A549 (cell line): Measurements from ENCODE around the gene LRGUK. TPM values are rescaled to one million over a fixed set of nuclear protein-coding genes. Genes with fewer than 3 reads are reported as not detected.
A peak's percentile ranks its signal among the peaks of the same experiment; 100 is the strongest.

ENCODE experiments used
- BCL3 ChIP-seq: fragments of >200 bp; sonication (Bioruptor Twin); formaldehyde crosslinking; IDR thresholded peaks from 3 replicates; pipeline ENCODE4 v1.6.1; 2016
- CBX2 ChIP-seq: fragments of 200-600 bp; sonication (generic); IDR thresholded peaks from 2 replicates; pipeline ENCODE4 v1.6.1; 2016; ENCODE audit warnings: low read depth, mild to moderate bottlenecking, borderline replicate concordance
- CBX8 ChIP-seq: fragments of 200-600 bp; sonication (generic); IDR thresholded peaks from 2 replicates; pipeline ENCODE4 v1.6.1; 2016
- CEBPB ChIP-seq, 2 experiments: fragments of >200 bp in 1 of 2; sonication (Bioruptor Twin) in 1 of 2; formaldehyde crosslinking in 1 of 2; IDR thresholded peaks; 2 replicates each; pipeline ENCODE4 v1.6.1; 2012 to 2016
- EHMT2 ChIP-seq: fragments of 200-600 bp; sonication (generic); IDR thresholded peaks from 2 replicates; pipeline ENCODE4 v1.6.1; 2016; ENCODE audit warnings: antibody characterized with exemption, low read depth, mild to moderate bottlenecking, moderate library complexity
- ELK1 ChIP-seq: fragments of 150-350 bp; IDR thresholded peaks from 2 replicates; pipeline ENCODE4 v1.6.1; 2014; ENCODE audit warnings: low read depth, mild to moderate bottlenecking, low read length
- EP300 ChIP-seq, 2 experiments: fragments of >200 bp; sonication (Bioruptor Twin); formaldehyde crosslinking; IDR thresholded peaks; 2 replicates in 1 of 2; 3 replicates in 1 of 2; pipeline ENCODE4 v1.6.1; 2016 to 2017
- ESRRA ChIP-seq: fragments of 150-350 bp; IDR thresholded peaks from 2 replicates; pipeline ENCODE4 v1.6.1; 2014; ENCODE audit warnings: mild to moderate bottlenecking, low read length, borderline replicate concordance
- FOSB ChIP-seq: fragments of 250-450 bp; sonication (Bioruptor Pico); IDR thresholded peaks from 2 replicates; pipeline ENCODE4 v1.5.0; 2020; ENCODE audit warnings: mild to moderate bottlenecking, moderate library complexity
- HDAC2 ChIP-seq: fragments of 200-600 bp; sonication (generic); IDR thresholded peaks from 2 replicates; pipeline ENCODE4 v1.6.1; 2016
- HEYL ChIP-seq: fragments of 250-450 bp; sonication (Bioruptor Pico); IDR thresholded peaks from 2 replicates; pipeline ENCODE4 v1.8.0; 2021; ENCODE audit warnings: mild to moderate bottlenecking, moderate library complexity
- HOXA7 ChIP-seq: fragments of 250-450 bp; sonication (Bioruptor Pico); IDR thresholded peaks from 2 replicates; pipeline ENCODE4 v1.5.0; 2020; ENCODE audit warnings: mild to moderate bottlenecking, moderate library complexity
- JUN ChIP-seq, 2 experiments: fragments of >200 bp; sonication (Bioruptor Twin); formaldehyde crosslinking; IDR thresholded peaks; 2 replicates in 1 of 2; 3 replicates in 1 of 2; pipeline ENCODE4 v1.6.1; 2016 to 2017
- KDM1A ChIP-seq: fragments of 200-600 bp; sonication (generic); IDR thresholded peaks from 2 replicates; pipeline ENCODE4 v1.6.1; 2016; ENCODE audit warnings: low read depth, mild to moderate bottlenecking
- KDM5A ChIP-seq: fragments of 200-600 bp; sonication (generic); IDR thresholded peaks from 2 replicates; pipeline ENCODE4 v1.6.1; 2016; ENCODE audit warnings: antibody characterized with exemption, mild to moderate bottlenecking
- MAX ChIP-seq: IDR thresholded peaks from 2 replicates; pipeline ENCODE4 v1.6.1; 2012
- PBX3 ChIP-seq: IDR thresholded peaks from 2 replicates; pipeline ENCODE4 v1.6.1; 2012
- PHF8 ChIP-seq: fragments of 200-600 bp; sonication (generic); IDR thresholded peaks from 2 replicates; pipeline ENCODE4 v1.6.1; 2016; ENCODE audit warnings: low read depth, mild to moderate bottlenecking, antibody characterized with exemption, moderate library complexity, borderline replicate concordance
- POLR2AphosphoS2 ChIP-seq: conservative IDR thresholded peaks from 2 replicates; pipeline ENCODE4 v1.6.1; 2012; ENCODE audit warnings: low read length, improper control_type of control experiment, inconsistent platforms
- RAD21 ChIP-seq, 2 experiments: fragments of >200 bp in 1 of 2; sonication (Bioruptor Twin) in 1 of 2; formaldehyde crosslinking in 1 of 2; IDR thresholded peaks in 1 of 2; conservative IDR thresholded peaks in 1 of 2; 2 replicates in 1 of 2; 3 replicates in 1 of 2; pipeline ENCODE4 v1.6.1; 2012 to 2018; ENCODE audit warnings: inconsistent platforms in 1 of 2
- REST ChIP-seq: fragments of 200-600 bp; sonication (generic); IDR thresholded peaks from 2 replicates; pipeline ENCODE4 v1.6.1; 2016; ENCODE audit warnings: antibody characterized with exemption, mild to moderate bottlenecking, moderate library complexity
- RFX5 ChIP-seq: fragments of 450-650 bp; IDR thresholded peaks from 2 replicates; pipeline ENCODE4 v1.7.1; 2014; ENCODE audit warnings: antibody characterized with exemption, mild to moderate bottlenecking, moderate library complexity
- ZC3H11A ChIP-seq: fragments of 450-650 bp; IDR thresholded peaks from 2 replicates; pipeline ENCODE4 v1.6.1; 2014; ENCODE audit warnings: antibody characterized with exemption, mild to moderate bottlenecking
- ZFP36 ChIP-seq: fragments of 450-650 bp; IDR thresholded peaks from 2 replicates; pipeline ENCODE4 v1.6.1; 2014; ENCODE audit warnings: borderline replicate concordance; ENCODE audit not compliant: partially characterized antibody
- ZNF302 ChIP-seq: fragments of 250-450 bp; sonication (Bioruptor Pico); IDR thresholded peaks from 2 replicates; pipeline ENCODE4 v1.9.0; 2021; ENCODE audit warnings: inconsistent platforms, mild to moderate bottlenecking, moderate library complexity
- ZSCAN20 ChIP-seq: fragments of 250-450 bp; sonication (Bioruptor Pico); IDR thresholded peaks from 2 replicates; pipeline ENCODE4 v1.8.0; 2022; ENCODE audit warnings: mild to moderate bottlenecking, moderate library complexity
- polyA plus RNA-seq, 4 experiments: library from polyadenylated mRNA; depleted of rRNA in 3 of 4; stranded (reverse); fragments of >200 nt; fragmentation: RNase III in 1 of 4; extraction: RNeasy Plus Mini Kit Qiagen cat#74134 plus additional on column Dnase treatment in 1 of 4; gene quantifications; 2 replicates in 3 of 4; 3 replicates in 1 of 4; pipeline ENCODE4 v1.2.3, GENCODE V29; 2011 to 2017

LRGUK gene
- polyA plus RNA-seq, 2 of the 4 experiments (the other 2 are of a cell fraction), result 0.28 to 0.32 TPM

GRCh38 chr7:134140889-134141867, 14.0 kb downstream of the LRGUK start (continued):
- TF ChIP-seq PBX3, result no peak
- TF ChIP-seq ZC3H11A, result no peak
- no peak for TF ChIP-seq CEBPB (IDR thresholded peaks at IDR 0.05)
- TF ChIP-seq EP300 (IDR thresholded peaks at IDR 0.05), result no peak
- no peak for TF ChIP-seq ZSCAN20
- no peak for TF ChIP-seq ESRRA
- TF ChIP-seq RFX5, result no peak
- TF ChIP-seq EHMT2, result no peak
- no peak for TF ChIP-seq ELK1
- TF ChIP-seq BCL3, result no peak
- no peak for TF ChIP-seq ZFP36
- TF ChIP-seq HOXA7 (CRISPR knock-in tag), result no peak
- no peak for TF ChIP-seq PHF8
- TF ChIP-seq KDM5A, result no peak
- TF ChIP-seq POLR2AphosphoS2, result no peak
- TF ChIP-seq CBX2, result no peak
- no peak for TF ChIP-seq FOSB (CRISPR knock-in tag)
- TF ChIP-seq MAX, result peak; percentile 60; the same call in 1 of the 2 replicates
- TF ChIP-seq ZNF302 (CRISPR knock-in tag), result no peak
- TF ChIP-seq CBX8, result no peak
- no peak for TF ChIP-seq JUN (IDR thresholded peaks at IDR 0.05)
- TF ChIP-seq REST, result no peak
- no peak for TF ChIP-seq HEYL (CRISPR knock-in tag)
- no peak for TF ChIP-seq HDAC2
- peak; percentile 89 to 90 for TF ChIP-seq RAD21 (conservative IDR thresholded peaks at IDR 0.05 in 1 of 2, IDR thresholded peaks at IDR 0.05 in 1 of 2)
- TF ChIP-seq KDM1A, result no peak
